DOHH2 (cell line): ENCODE data around the gene SSH2.

ENCODE experiments used
- H3F3A ChIP-seq: fragments of 200-600 bp; sonication (generic), shearing (Covaris generic); 2 replicates; pipeline ENCODE4 v1.6.0; 2016; ENCODE audit warnings: antibody characterized with exemption, mild to moderate bottlenecking; ENCODE audit not compliant: control insufficient read depth, insufficient read depth
- H3K27ac ChIP-seq: fragments of 200-600 bp; sonication (generic); 2 replicates; pipeline ENCODE4 v1.5.1; 2014; ENCODE audit warnings: low read depth, mild to moderate bottlenecking, low read length, moderate library complexity
- H3K27me3 ChIP-seq: fragments of 200-600 bp; sonication (generic); 2 replicates; pipeline ENCODE4 v1.6.1; 2014; ENCODE audit warnings: mild to moderate bottlenecking, low read length, mixed read lengths; ENCODE audit not compliant: control insufficient read depth
- H3K36me3 ChIP-seq: fragments of 200-600 bp; sonication (generic); 2 replicates; pipeline ENCODE4 v1.6.1; 2014; ENCODE audit warnings: mild to moderate bottlenecking, low read length, moderate library complexity, mixed read lengths; ENCODE audit not compliant: control insufficient read depth
- H3K4me1 ChIP-seq: fragments of 200-600 bp; sonication (generic); 2 replicates; pipeline ENCODE4 v1.6.1; 2014; ENCODE audit warnings: mild to moderate bottlenecking, low read length, mixed read lengths; ENCODE audit not compliant: control insufficient read depth
- H3K4me2 ChIP-seq: fragments of 200-600 bp; sonication (generic); 2 replicates; pipeline ENCODE4 v1.6.0; 2014; ENCODE audit warnings: mild to moderate bottlenecking, low read length, moderate library complexity
- H3K4me3 ChIP-seq: fragments of 200-600 bp; sonication (generic); 2 replicates; pipeline ENCODE4 v1.5.1; 2014; ENCODE audit warnings: mild to moderate bottlenecking, low read length, mixed read lengths
- H3K79me2 ChIP-seq: fragments of 200-600 bp; sonication (generic); 2 replicates; pipeline ENCODE4 v1.6.1; 2014; ENCODE audit warnings: mild to moderate bottlenecking, low read length, mixed read lengths; ENCODE audit not compliant: control insufficient read depth
- H3K9me2 ChIP-seq: fragments of 200-600 bp; sonication (generic); replicated peaks from 2 replicates; pipeline ENCODE4 v1.6.1; 2014; ENCODE audit warnings: mild to moderate bottlenecking, low read length, mixed read lengths; ENCODE audit not compliant: control insufficient read depth
- H3K9me3 ChIP-seq: fragments of 200-600 bp; sonication (generic); 2 replicates; pipeline ENCODE4 v1.6.1; 2014; ENCODE audit warnings: antibody characterized with exemption, low read length, mixed read lengths; ENCODE audit not compliant: control insufficient read depth, insufficient read depth
- H4K20me1 ChIP-seq: fragments of 200-600 bp; sonication (generic); 2 replicates; pipeline ENCODE4 v1.6.0; 2014; ENCODE audit warnings: low read depth, mild to moderate bottlenecking, antibody characterized with exemption, low read length, moderate library complexity; ENCODE audit not compliant: control insufficient read depth, insufficient read depth
- EZH2phosphoT487 ChIP-seq: fragments of 200-600 bp; sonication (generic); IDR thresholded peaks from 2 replicates; pipeline ENCODE4 v1.6.1; 2017; ENCODE audit warnings: borderline replicate concordance, mild to moderate bottlenecking, antibody characterized with exemption, low read length, moderate library complexity, mixed read lengths
- TF ChIP-seq, protein P1 (sequence below): fragments of 200-600 bp; sonication (generic); IDR thresholded peaks from one replicate; pipeline ENCODE4 v1.5.1; 2014; ENCODE audit warnings: antibody characterized with exemption, mild to moderate bottlenecking, low read depth, low read length; ENCODE audit not compliant: poor library complexity, severe bottlenecking

SSH2 gene

DNA sequence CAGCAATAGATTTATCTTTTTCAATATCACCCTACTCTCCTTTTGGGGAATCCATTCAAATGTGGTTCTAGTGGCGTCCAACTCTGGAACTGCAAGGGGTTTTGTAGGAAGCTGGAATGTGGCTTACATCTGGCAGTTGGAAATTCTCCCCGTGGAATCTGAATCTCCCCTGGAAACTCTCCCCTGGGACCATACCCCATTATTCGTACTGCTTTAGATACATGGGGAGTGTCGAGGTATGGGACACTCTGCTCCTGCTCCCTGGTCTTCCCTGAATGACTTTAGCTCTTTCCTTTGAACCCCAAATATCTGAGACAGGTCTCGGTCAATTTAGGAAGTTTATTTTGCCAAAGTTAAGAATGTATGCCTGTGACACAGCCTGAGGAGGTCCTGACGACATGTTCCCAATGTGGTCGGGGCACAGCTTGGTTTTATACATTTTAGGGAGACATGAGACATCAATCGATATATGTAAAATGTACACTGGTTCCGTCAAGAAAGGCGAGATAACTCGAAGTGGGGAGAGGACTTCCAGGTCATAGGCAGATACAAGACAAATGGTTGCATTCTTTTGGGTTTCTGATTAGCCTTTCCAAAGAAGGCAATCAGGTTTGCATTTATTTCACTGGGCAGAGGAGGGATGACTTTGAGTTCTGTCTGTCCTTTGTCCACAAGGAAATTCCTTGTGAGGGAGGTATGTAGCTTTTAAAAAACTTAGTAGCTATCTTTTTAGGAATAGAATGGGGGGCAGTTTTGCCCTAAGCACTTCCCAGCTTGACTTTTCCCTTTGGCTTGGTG lies 218.2 kb downstream of the SSH2 start:
- Histone ChIP-seq H3K27ac (no peak overlapping the region), H4K20me1 (no peaks in the 10 kb centered on the region), H3K27me3 (no peaks in the 10 kb centered on the region), H3F3A (peaks cover 9% of the 10 kb centered on the region), H3K4me3 (no peak overlapping the region), H3K9me2 (no peaks in the 10 kb centered on the region), H3K4me2 (no peak overlapping the region), H3K9me3 (no peaks in the 10 kb centered on the region), H3K4me1 (peaks cover 79% of the 10 kb centered on the region), H3K79me2 (peaks cover 34% of the 10 kb centered on the region), H3K36me3 (peaks cover under 1% of the 10 kb centered on the region; the same call in 1 of the 2 replicates)
- no peak for TF ChIP-seq EZH2phosphoT487
- TF ChIP-seq, protein P1, sequence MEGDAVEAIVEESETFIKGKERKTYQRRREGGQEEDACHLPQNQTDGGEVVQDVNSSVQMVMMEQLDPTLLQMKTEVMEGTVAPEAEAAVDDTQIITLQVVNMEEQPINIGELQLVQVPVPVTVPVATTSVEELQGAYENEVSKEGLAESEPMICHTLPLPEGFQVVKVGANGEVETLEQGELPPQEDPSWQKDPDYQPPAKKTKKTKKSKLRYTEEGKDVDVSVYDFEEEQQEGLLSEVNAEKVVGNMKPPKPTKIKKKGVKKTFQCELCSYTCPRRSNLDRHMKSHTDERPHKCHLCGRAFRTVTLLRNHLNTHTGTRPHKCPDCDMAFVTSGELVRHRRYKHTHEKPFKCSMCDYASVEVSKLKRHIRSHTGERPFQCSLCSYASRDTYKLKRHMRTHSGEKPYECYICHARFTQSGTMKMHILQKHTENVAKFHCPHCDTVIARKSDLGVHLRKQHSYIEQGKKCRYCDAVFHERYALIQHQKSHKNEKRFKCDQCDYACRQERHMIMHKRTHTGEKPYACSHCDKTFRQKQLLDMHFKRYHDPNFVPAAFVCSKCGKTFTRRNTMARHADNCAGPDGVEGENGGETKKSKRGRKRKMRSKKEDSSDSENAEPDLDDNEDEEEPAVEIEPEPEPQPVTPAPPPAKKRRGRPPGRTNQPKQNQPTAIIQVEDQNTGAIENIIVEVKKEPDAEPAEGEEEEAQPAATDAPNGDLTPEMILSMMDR, result no peak

DNA sequence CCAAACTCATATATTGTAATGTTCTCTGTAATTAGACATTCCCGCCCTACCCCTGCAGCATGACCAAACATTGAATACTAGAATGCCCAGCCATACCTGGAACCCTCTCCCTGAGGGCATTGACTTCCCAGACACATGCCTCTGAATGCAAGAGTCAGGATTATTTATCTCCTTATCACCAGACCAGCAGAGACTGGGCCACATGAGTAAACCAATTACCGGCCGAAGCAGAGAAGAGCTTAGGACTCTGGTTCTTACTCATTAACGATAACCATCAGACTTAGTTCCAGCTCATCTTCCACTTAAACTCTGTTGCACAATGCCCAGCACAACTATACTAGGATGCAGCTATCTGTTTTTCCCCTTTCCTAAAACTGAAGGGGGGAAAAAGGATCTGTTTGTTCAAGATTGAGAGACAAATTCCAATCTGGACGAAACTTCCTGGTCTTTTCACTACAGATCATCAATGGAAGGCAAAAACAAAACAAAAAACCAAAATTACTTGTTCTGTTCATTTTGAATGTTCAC lies 219.1 kb downstream of the SSH2 start:
- Histone ChIP-seq H3K27ac (no peak overlapping the region), H3K4me3 (no peak overlapping the region), H3K4me2 (no peak overlapping the region), H3K9me3 (no peaks in the 10 kb centered on the region), H3K4me1 (peaks cover 79% of the 10 kb centered on the region), H3K36me3 (no peaks in the 10 kb centered on the region), H3K79me2 (peaks cover 29% of the 10 kb centered on the region), H3F3A (peaks cover 14% of the 10 kb centered on the region), H3K9me2 (no peaks in the 10 kb centered on the region), H4K20me1 (no peaks in the 10 kb centered on the region), H3K27me3 (no peaks in the 10 kb centered on the region)
- TF ChIP-seq EZH2phosphoT487, result no peak
- TF ChIP-seq, protein P1, result no peak

DNA sequence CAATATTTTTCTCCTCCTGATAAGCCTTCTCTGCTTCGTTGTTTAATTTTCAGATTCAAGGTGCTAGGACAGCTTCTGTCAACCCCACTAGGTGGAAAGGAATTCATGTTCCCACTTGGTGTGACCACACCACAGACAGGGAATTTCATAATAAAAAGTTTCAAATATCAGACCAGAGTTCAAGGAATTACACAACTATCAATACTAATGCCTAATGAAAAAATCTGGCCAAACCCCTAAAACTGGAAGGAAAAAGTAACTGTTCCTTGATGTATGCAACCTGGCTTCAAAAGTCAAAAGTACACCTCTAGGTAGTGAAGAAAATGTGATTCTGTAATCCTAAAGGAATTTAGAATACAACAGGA lies 219.5 kb downstream of the SSH2 start:
- H3K27ac ChIP-seq, result no peak overlapping the region
- peak overlapping the region; percentile 40; the same call in 1 of the 2 replicates for H3K4me2 ChIP-seq
- no peaks in the 10 kb centered on the region for H3K9me2 ChIP-seq
- peaks cover 19% of the 10 kb centered on the region for H3F3A ChIP-seq
- H3K79me2 ChIP-seq, result peaks cover 29% of the 10 kb centered on the region
- H3K36me3 ChIP-seq, result no peaks in the 10 kb centered on the region
- H4K20me1 ChIP-seq, result no peaks in the 10 kb centered on the region
- peaks cover 79% of the 10 kb centered on the region for H3K4me1 ChIP-seq
- TF ChIP-seq, protein P1, result no peak
- TF ChIP-seq EZH2phosphoT487, result no peak
- no peaks in the 10 kb centered on the region for H3K27me3 ChIP-seq
- no peaks in the 10 kb centered on the region for H3K9me3 ChIP-seq
- H3K4me3 ChIP-seq, result no peak overlapping the region
